OCI-LY7 (cell line): ENCODE measurements around the gene RAB37.

ENCODE experiments used
- CTCF ChIP-seq: fragments of 200-600 bp; sonication (generic); conservative IDR thresholded peaks from 2 replicates; pipeline ENCODE4 v1.5.1; 2014; ENCODE audit warnings: mild to moderate bottlenecking, antibody characterized with exemption, low read length, moderate library complexity, mixed read lengths
- EZH2phosphoT487 ChIP-seq: fragments of 200-600 bp; sonication (generic); IDR thresholded peaks from 2 replicates; pipeline ENCODE4 v1.6.1; 2018; ENCODE audit warnings: low read depth, borderline replicate concordance, mild to moderate bottlenecking, mixed run types, antibody characterized with exemption, low read length, moderate library complexity, mixed read lengths

GRCh38 chr17:74728702-74729075 is 8.4 kb upstream of the RAB37 start:
- no peak for TF ChIP-seq CTCF
- no peak for TF ChIP-seq EZH2phosphoT487
